GM18505 (cell line): ENCODE measurements around the gene EFHC1.

Experiments used
- ATAC-seq: cut with Tn5 transposase; IDR thresholded peaks from one replicate; pipeline ENCODE4 v1.9.1; 2021; ENCODE audit not compliant: unreplicated experiment
- POLR2A ChIP-seq: IDR thresholded peaks from 4 replicates; pipeline ENCODE4 v1.6.1; 2011; ENCODE audit warnings: borderline replicate concordance; ENCODE audit not compliant: insufficient read depth, insufficient read length; ENCODE audit errors: extremely low read depth

EFHC1 gene

DNA sequence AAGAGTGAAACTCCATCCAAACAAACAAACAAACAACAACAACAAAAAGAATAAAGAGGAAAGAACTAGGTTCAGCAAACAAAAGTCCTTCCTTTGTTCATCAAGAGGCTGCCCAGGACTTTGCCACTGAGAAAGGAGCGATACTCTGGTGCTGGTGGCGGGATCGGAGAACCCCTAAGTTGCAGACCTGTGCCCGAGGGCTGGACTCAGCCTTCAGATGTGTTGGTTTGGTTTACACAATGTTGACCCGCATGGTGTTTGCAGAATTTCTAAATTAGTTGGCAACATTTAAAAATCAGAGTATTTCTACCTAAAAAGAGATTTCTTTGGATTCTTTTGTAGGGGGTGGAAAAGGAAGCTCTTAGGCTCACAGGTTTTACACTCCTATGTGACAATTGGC is 114.2 kb downstream of the EFHC1 start:
- no peak for ATAC-seq
- TF ChIP-seq POLR2A, result no peak

DNA sequence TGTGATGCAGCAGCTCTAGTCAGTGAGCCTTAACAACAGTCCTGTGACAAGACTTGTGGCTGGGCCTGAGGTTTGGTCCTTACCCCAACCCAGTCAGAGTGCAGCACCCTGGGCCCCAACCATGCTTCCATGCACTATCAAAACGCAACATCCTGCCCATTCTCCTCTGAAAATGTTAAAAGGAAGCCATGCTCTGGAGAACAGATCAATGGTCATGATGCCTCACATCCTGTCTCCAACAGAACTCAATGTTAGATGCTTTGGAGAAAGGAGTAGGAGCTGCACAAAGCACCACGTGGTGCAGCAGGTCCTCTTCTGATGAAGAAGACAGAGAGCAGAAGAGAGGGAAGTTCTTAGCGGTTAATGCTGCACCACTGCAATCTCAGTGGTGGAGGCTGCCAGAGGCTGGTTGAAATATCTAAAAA is 114.8 kb downstream of the EFHC1 start:
- ATAC-seq, result no peak
- TF ChIP-seq POLR2A, result no peak

DNA sequence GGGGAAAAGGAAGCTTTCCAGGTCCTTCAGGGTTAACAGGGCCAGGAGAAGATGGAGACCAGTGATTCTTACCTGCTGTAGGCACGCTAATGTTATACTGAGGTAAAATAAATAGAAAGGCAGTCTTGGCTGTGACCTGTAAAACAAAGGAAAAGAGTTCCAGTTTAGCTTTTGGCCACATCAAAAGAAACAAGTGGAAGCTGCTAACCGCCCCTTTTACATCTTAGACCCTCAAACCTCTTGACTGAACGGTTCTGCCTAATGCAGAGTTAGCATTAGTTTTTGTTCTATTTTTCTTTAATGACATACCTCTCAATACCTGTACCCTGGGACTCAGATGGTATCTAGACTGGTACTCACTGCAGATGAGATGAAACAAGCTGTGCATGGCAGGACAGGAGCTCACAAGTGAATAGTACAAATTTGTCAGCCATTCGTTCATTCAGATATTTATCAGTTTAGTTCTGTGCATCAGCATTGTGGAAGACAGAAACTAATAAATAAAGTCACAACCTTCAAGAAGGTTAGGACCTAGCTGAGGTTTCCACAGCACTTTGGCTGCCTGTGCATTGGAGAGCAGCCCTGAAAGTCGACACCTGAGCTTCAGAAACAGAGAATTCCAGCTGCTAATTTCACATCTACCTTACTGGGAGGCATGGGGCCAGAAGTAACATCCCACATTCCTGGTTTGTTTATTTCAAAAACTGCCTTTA is 115.7 kb downstream of the EFHC1 start:
- ATAC-seq, result no peak
- no peak for TF ChIP-seq POLR2A

GRCh38 chr6:52536424-52536916 is 116.3 kb downstream of the EFHC1 start:
- TF ChIP-seq POLR2A, result no peak
- peak; percentile 36 for ATAC-seq

DNA sequence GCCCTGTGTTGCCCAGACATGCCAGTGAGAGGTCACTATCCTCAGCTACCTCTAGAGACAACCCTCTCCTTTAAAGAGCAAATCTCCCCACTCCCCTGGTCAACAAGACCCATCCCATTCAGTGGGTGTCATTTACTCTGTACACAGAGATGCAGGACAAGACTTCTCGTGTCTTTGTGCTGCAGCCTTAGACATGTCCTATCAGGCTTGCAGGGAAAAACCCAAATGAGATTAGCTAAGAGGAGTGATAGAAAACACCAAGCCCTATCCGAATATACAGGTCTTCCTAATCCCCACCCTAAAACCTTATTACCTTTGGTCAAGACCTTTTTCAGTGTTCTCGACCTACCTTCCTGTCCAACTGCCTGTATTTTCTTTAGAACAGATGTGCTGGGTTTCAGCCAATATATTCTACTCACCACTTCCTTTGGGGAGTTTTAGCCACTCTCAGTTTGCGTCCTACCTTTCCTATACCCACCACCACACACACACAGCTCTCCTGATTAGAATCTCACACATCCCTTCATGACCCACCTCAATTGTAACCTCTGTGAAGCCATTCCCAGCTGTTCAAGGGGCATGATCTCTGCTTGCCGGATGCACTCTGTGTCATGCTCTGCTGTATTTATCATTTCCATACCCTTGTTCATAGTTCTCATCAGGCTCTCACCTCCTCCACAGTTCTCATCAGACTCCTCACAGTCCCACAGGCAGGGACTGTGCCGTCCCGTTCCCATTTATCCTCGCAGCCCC is 117.0 kb downstream of the EFHC1 start:
- peak; percentile 51 for ATAC-seq
- no peak for TF ChIP-seq POLR2A

GRCh38 chr6:52538252-52538900 is 118.2 kb downstream of the EFHC1 start:
- no peak for ATAC-seq
- no peak for TF ChIP-seq POLR2A

- no peak for TF ChIP-seq POLR2A
Observed at GRCh38 chr6:52538901-52539354, 118.8 kb downstream of the EFHC1 start.

DNA sequence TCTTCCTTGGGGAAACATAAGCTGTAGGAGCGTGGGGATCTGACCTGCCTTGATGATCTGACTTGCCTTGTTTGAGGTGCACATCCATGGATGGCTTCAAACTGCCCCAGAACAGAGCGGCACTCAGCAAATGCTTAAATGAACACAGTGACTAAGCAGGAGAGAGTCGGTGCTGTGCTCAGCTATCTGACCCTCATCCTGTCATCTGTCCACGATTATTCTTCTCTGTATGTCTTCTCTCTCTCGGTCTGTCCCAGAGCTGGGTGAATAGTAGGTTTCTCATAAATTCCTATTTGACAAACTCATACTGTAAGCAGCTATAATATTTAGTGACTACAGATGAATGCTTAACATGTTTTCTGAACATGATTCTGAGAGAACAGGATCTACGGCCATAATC is 119.5 kb downstream of the EFHC1 start:
- no peak for ATAC-seq
- no peak for TF ChIP-seq POLR2A

More at GRCh38 chr6:52538901-52539354, 118.8 kb downstream of the EFHC1 start:
- no peak for ATAC-seq

GRCh38 chr6:52540286-52540902 is 120.3 kb downstream of the EFHC1 start:
- TF ChIP-seq POLR2A, result no peak
- ATAC-seq, result no peak

DNA sequence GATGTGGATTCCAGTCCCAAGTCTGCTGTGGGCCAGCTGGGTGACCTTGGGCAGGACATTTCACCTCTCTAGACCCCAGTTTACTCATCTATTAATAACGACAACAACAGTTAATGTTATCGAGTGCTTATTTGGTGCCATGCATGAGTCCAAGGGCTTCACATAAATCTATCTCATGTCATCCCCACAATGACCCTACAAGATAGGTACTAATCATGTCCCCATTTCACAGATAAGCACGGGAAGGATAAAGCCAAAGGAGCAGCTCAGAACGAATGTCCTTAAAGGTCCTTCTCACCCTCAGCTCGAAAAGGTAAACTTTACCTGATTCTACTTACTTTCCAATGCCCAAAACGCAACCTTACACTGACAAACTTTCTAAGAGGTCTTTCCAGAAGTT is 121.0 kb downstream of the EFHC1 start:
- TF ChIP-seq POLR2A, result no peak
- ATAC-seq, result no peak

- TF ChIP-seq POLR2A, result no peak
Observed at GRCh38 chr6:52543262-52543661, 123.1 kb downstream of the EFHC1 start.

GRCh38 chr6:52543729-52544601 is 123.8 kb downstream of the EFHC1 start:
- no peak for TF ChIP-seq POLR2A
- ATAC-seq, result no peak

More at GRCh38 chr6:52543262-52543661, 123.1 kb downstream of the EFHC1 start:
- no peak for ATAC-seq
